Activated T-cell treated with anti-CD3 and anti-CD28 coated beads, Interleukin-2, amount 50 U/mL, for 48 hours (primary cell): ENCODE measurements around the gene FIBIN.
"Not testable (repeated sequence)": the region's sequence is repeated elsewhere in the genome, so short reads cannot be mapped to it uniquely, and the experiment has no call there.

ENCODE experiments used
- DNase-seq, 2 experiments: peaks; one replicate each; pipeline ENCODE4 v3.0.0-alpha.2; 2020

Gene FIBIN

GRCh38 chr11:26993965-26994457 is at the start of gene FIBIN:
Gene FIBIN (plus strand): TSS chr11:26994112. CDS start chr11:26994527, 415 bp downstream.
- no peak for DNase-seq

- no peak for DNase-seq
Observed at GRCh38 chr11:26944866-26945664, 48.8 kb upstream of the FIBIN start.

GRCh38 chr11:26946257-26946716 is 47.6 kb upstream of the FIBIN start:
- DNase-seq, result no peak

- DNase-seq, result no peak
Observed at GRCh38 chr11:26947379-26947844, 46.5 kb upstream of the FIBIN start.

- no peak for DNase-seq
Observed at GRCh38 chr11:26947904-26948639, 45.8 kb upstream of the FIBIN start.

GRCh38 chr11:26948881-26949280 is 45.0 kb upstream of the FIBIN start:
- no peak for DNase-seq

GRCh38 chr11:26949846-26950245 is 44.1 kb upstream of the FIBIN start:
- no peak for DNase-seq

GRCh38 chr11:26950260-26950719 is 43.6 kb upstream of the FIBIN start:
- no peak for DNase-seq

GRCh38 chr11:26951809-26952515 is 42.0 kb upstream of the FIBIN start:
- no peak for DNase-seq

GRCh38 chr11:26953770-26954392 is 40.0 kb upstream of the FIBIN start:
- no peak for DNase-seq

- DNase-seq, result no peak
Observed at GRCh38 chr11:26958005-26958701, 35.8 kb upstream of the FIBIN start.

- no peak for DNase-seq
Observed at GRCh38 chr11:26958702-26959049, 35.2 kb upstream of the FIBIN start.

GRCh38 chr11:26960281-26960680 is 33.6 kb upstream of the FIBIN start:
- no peak for DNase-seq

GRCh38 chr11:26963764-26964163 is 30.1 kb upstream of the FIBIN start:
- DNase-seq, result no peak

- no peak for DNase-seq
Observed at GRCh38 chr11:26964339-26964738, 29.6 kb upstream of the FIBIN start.

- DNase-seq, result not testable (repeated sequence)
Observed at GRCh38 chr11:26964847-26965485, 28.9 kb upstream of the FIBIN start.

GRCh38 chr11:26971961-26972360 is 22.0 kb upstream of the FIBIN start:
- no peak for DNase-seq

GRCh38 chr11:26974069-26974783 is 19.7 kb upstream of the FIBIN start:
- DNase-seq, result no peak

- DNase-seq, result no peak
Observed at GRCh38 chr11:26974996-26975395, 18.9 kb upstream of the FIBIN start.

GRCh38 chr11:26976389-26976788 is 17.5 kb upstream of the FIBIN start:
- DNase-seq, result no peak

- DNase-seq, result not testable (repeated sequence)
Observed at GRCh38 chr11:26977209-26977608, 16.7 kb upstream of the FIBIN start.
